ENCODE data around the gene KRTAP5-11.
"Not testable (repeated sequence)": the region's sequence is repeated elsewhere in the genome, so short reads cannot be mapped to it uniquely, and the experiment has no call there.

The KRTAP5-11 gene

DNA sequence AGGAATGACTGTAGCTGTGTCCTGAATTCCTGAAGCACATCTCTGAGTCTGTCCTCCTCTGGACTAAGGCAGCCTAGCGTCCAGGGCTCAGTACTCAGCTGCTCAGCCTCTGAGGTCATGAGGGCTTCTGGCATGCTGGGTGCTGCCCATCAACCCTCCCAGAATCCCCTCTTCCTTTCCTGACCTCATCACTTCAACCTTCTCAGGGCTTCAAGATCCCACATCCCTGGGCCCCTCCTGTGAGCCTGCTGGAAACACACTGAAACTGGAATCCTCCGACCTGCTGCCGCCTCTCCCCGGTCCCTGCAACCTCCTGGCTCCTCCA, 44.0 kb downstream of the KRTAP5-11 start:
- TF ChIP-seq, protein P1, sequence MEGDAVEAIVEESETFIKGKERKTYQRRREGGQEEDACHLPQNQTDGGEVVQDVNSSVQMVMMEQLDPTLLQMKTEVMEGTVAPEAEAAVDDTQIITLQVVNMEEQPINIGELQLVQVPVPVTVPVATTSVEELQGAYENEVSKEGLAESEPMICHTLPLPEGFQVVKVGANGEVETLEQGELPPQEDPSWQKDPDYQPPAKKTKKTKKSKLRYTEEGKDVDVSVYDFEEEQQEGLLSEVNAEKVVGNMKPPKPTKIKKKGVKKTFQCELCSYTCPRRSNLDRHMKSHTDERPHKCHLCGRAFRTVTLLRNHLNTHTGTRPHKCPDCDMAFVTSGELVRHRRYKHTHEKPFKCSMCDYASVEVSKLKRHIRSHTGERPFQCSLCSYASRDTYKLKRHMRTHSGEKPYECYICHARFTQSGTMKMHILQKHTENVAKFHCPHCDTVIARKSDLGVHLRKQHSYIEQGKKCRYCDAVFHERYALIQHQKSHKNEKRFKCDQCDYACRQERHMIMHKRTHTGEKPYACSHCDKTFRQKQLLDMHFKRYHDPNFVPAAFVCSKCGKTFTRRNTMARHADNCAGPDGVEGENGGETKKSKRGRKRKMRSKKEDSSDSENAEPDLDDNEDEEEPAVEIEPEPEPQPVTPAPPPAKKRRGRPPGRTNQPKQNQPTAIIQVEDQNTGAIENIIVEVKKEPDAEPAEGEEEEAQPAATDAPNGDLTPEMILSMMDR (IDR thresholded peaks at IDR 0.05), result no peak
- no peaks in the 10 kb centered on the region for H3K27me3 ChIP-seq (ENCODE audit: control insufficient read depth, insufficient read depth, low read length)
- no peak overlapping the region for H3K9ac ChIP-seq
- no peaks in the 10 kb centered on the region for H3K79me2 ChIP-seq
- H3K4me2 ChIP-seq (ENCODE audit: low read length), result no peak overlapping the region
- H3K4me1 ChIP-seq, result no peaks in the 10 kb centered on the region
- no peaks in the 10 kb centered on the region for H3K9me3 ChIP-seq (ENCODE audit: control insufficient read depth, low read length)
- H2AFZ ChIP-seq, result no peak overlapping the region
- no peak overlapping the region for H3K27ac ChIP-seq
- H3K4me3 ChIP-seq (ENCODE audit: low read depth, low read length), result no peak overlapping the region
- no peaks in the 10 kb centered on the region for H3K36me3 ChIP-seq (ENCODE audit: control insufficient read depth, insufficient read depth, low read length)

- H3K4me1 ChIP-seq; H3K9ac ChIP-seq; H3K4me3 ChIP-seq (ENCODE audit: low read depth, low read length); H2AFZ ChIP-seq; H3K79me2 ChIP-seq; H3K4me2 ChIP-seq (ENCODE audit: low read length); H3K9me3 ChIP-seq (ENCODE audit: control insufficient read depth, low read length); H3K36me3 ChIP-seq (ENCODE audit: control insufficient read depth, insufficient read depth, low read length); H3K27ac ChIP-seq; H3K27me3 ChIP-seq (ENCODE audit: control insufficient read depth, insufficient read depth, low read length): not testable (repeated sequence)
These were observed 44.6 kb downstream of the KRTAP5-11 start, which contains the start of gene KRTAP5-8 for GRCh38 chr11:71537977-71538665. TSS of gene KRTAP5-8 (plus strand) at chr11:71538025. CDS start at chr11:71538056, 31 bp downstream.

DNA sequence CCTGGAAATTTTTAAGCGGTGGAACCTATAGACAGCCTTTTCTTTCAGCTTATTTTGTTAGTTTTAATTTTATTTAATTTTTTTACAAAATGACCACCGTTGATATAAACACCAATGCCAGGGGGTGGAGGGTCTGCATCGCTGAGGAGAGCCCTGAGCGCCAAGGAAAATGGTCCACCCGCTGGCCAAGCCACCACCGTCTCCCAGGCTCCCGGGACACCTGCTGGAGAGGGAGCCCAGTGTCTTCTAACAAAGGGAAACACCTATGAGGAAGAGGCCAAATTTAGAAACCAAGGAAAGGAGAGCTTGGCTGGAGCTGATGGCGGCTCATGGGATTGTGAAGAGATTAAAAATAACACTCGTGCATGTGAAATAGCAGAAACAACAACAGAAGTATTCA, 45.1 kb downstream of the KRTAP5-11 start:
- Histone ChIP-seq H3K9ac (no peak overlapping the region), H3K79me2 (no peaks in the 10 kb centered on the region), H2AFZ (no peak overlapping the region), H3K4me3 (ENCODE audit: low read depth, low read length) (no peak overlapping the region), H3K27ac (no peak overlapping the region), H3K27me3 (ENCODE audit: control insufficient read depth, insufficient read depth, low read length) (no peaks in the 10 kb centered on the region), H3K36me3 (ENCODE audit: control insufficient read depth, insufficient read depth, low read length) (no peaks in the 10 kb centered on the region), H3K4me1 (no peaks in the 10 kb centered on the region), H3K9me3 (ENCODE audit: control insufficient read depth, low read length) (no peaks in the 10 kb centered on the region), H3K4me2 (ENCODE audit: low read length) (no peak overlapping the region)
- TF ChIP-seq, protein P1 (IDR thresholded peaks at IDR 0.05), result no peak

DNA sequence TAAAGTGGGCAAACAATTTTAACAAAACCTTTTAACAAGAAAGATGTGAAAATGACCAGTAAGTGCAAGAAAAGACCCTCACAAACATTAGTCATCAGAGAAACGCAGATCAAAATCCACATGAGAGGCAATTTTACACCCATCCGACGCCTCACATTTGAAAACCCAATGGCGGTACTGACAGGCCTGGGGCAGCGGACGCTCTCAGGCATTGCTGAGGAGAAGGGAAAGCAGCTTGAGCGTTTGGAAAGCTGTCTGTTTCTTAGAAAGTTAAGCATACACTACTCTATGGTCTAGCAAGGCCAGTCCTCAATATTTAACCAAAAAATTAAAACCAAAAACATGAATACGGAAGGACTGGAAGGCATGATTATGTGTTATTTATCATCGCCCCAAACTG, 46.9 kb downstream of the KRTAP5-11 start:
- Histone ChIP-seq H3K27me3 (ENCODE audit: control insufficient read depth, insufficient read depth, low read length) (no peaks in the 10 kb centered on the region), H3K4me2 (ENCODE audit: low read length) (no peak overlapping the region), H3K4me1 (no peaks in the 10 kb centered on the region), H3K79me2 (no peaks in the 10 kb centered on the region), H2AFZ (no peak overlapping the region), H3K9ac (no peak overlapping the region), H3K27ac (no peak overlapping the region), H3K4me3 (ENCODE audit: low read depth, low read length) (no peak overlapping the region), H3K9me3 (ENCODE audit: control insufficient read depth, low read length) (no peaks in the 10 kb centered on the region), H3K36me3 (ENCODE audit: control insufficient read depth, insufficient read depth, low read length) (no peaks in the 10 kb centered on the region)
- TF ChIP-seq, protein P1 (IDR thresholded peaks at IDR 0.05), result no peak

- H3K27ac ChIP-seq; H3K9me3 ChIP-seq (ENCODE audit: control insufficient read depth, low read length): not testable (repeated sequence)
These were observed 47.7 kb downstream of the KRTAP5-11 start for GRCh38 chr11:71534711-71535608.

More at GRCh38 chr11:71534711-71535608, 47.7 kb downstream of the KRTAP5-11 start:
- not testable (repeated sequence) for H3K9ac ChIP-seq; H3K4me3 ChIP-seq (ENCODE audit: low read depth, low read length); H3K27me3 ChIP-seq (ENCODE audit: control insufficient read depth, insufficient read depth, low read length); H3K79me2 ChIP-seq; H3K36me3 ChIP-seq (ENCODE audit: control insufficient read depth, insufficient read depth, low read length); H2AFZ ChIP-seq; H3K4me2 ChIP-seq (ENCODE audit: low read length); H3K4me1 ChIP-seq

Measured in parathyroid adenoma (tissue), 2 donors.